Caco-2 (cell line): ENCODE data around the gene BCOR. TPM values are rescaled to one million over a fixed set of nuclear protein-coding genes. Genes with fewer than 3 reads are reported as not detected.

Experiments used
- BruUV-seq: library from RNA; stranded (reverse); fragments of 400-500 nt; replicated peaks from 2 replicates; lab custom pipeline; 2021; lab: Mats Ljungman, UMichigan
- CTCF ChIA-PET: fragments of 300-600 bp; sonication (Branson Sonifier 250); formaldehyde crosslinking; loops from one replicate; lab custom pipeline; 2022; ENCODE audit warnings: antibody characterized with exemption; lab: Charles Lee
- POLR2A ChIA-PET: fragments of 300-600 bp; sonication (Branson Sonifier 250); formaldehyde crosslinking; loops from one replicate; lab custom pipeline; 2022; ENCODE audit warnings: antibody characterized with exemption; lab: Charles Lee
- DNase-seq, 2 experiments: peaks; one replicate each; pipeline versions ENCODE4 v3.0.0 to v3.0.0-alpha.2; 2020 to 2022
- H3K27me3 ChIP-seq: replicated peaks from 2 replicates; pipeline ENCODE4 v1.6.0; 2011; ENCODE audit warnings: low read length; ENCODE audit not compliant: control insufficient read depth, insufficient read depth
- H3K36me3 ChIP-seq: 2 replicates; pipeline ENCODE4 v1.5.1; 2011; ENCODE audit warnings: low read length; ENCODE audit not compliant: control insufficient read depth, insufficient read depth
- H3K4me1 ChIP-seq: fragments of 250-450 bp; sonication (Bioruptor Pico); 2 replicates; pipeline ENCODE4 v1.5.1; 2020; ENCODE audit warnings: mild to moderate bottlenecking
- H3K4me3 ChIP-seq: 2 replicates; pipeline ENCODE4 v1.5.1; 2011; ENCODE audit warnings: low read depth, mild to moderate bottlenecking, control low read depth, low read length
- H3K9me3 ChIP-seq: fragments of 250-450 bp; sonication (Bioruptor Pico); 2 replicates; pipeline ENCODE4 v1.5.1; 2020; ENCODE audit warnings: mild to moderate bottlenecking, moderate library complexity
- H3K27ac Mint-ChIP-seq: one replicate; pipeline ENCODE4 v1.8.0; 2022; ENCODE audit warnings: mixed read lengths; ENCODE audit not compliant: unreplicated experiment
- H3K27me3 Mint-ChIP-seq: one replicate; pipeline ENCODE4 v1.8.0; 2022; ENCODE audit warnings: mixed read lengths; ENCODE audit not compliant: insufficient read depth, unreplicated experiment
- H3K36me3 Mint-ChIP-seq: one replicate; pipeline ENCODE4 v1.8.0; 2022; ENCODE audit warnings: mild to moderate bottlenecking, mixed read lengths; ENCODE audit not compliant: insufficient read depth, unreplicated experiment
- H3K4me1 Mint-ChIP-seq: one replicate; pipeline ENCODE4 v1.8.0; 2022; ENCODE audit warnings: low read depth, mixed read lengths; ENCODE audit not compliant: unreplicated experiment
- H3K4me3 Mint-ChIP-seq: one replicate; pipeline ENCODE4 v1.8.0; 2022; ENCODE audit warnings: mild to moderate bottlenecking, moderate library complexity, mixed read lengths; ENCODE audit not compliant: unreplicated experiment
- H3K9me3 Mint-ChIP-seq: one replicate; pipeline ENCODE4 v1.8.0; 2022; ENCODE audit warnings: mixed read lengths; ENCODE audit not compliant: unreplicated experiment
- intact Hi-C: fragments of 100-400 bp; cut with micrococcal nuclease; formaldehyde crosslinking; loops from one replicate; pipeline ENCODE4 v1.10.0; 2022; ENCODE audit not compliant: unreplicated experiment
- total RNA-seq: library from RNA; stranded (reverse); gene quantifications from 2 replicates; pipeline ENCODE4 v1.2.3, GENCODE V29; 2022
- TF ChIP-seq, protein P1 (sequence below), 2 experiments: fragments of 200-600 bp in 1 of 2; IDR thresholded peaks; 1 replicate in 1 of 2; 2 replicates in 1 of 2; pipeline versions ENCODE4 v1.5.1 to v1.8.0; 2011 to 2022; ENCODE audit warnings: antibody characterized with exemption in 1 of 2, control low read depth in 1 of 2, inconsistent platforms in 1 of 2, low read depth in 1 of 2, low read length in 1 of 2, mild to moderate bottlenecking in 1 of 2, moderate library complexity in 1 of 2; ENCODE audit not compliant: insufficient read depth in 1 of 2, severe bottlenecking in 1 of 2, unreplicated experiment in 1 of 2

BCOR gene
- total RNA-seq, 1 experiment from 2014 or later: 16.2 TPM

DNA sequence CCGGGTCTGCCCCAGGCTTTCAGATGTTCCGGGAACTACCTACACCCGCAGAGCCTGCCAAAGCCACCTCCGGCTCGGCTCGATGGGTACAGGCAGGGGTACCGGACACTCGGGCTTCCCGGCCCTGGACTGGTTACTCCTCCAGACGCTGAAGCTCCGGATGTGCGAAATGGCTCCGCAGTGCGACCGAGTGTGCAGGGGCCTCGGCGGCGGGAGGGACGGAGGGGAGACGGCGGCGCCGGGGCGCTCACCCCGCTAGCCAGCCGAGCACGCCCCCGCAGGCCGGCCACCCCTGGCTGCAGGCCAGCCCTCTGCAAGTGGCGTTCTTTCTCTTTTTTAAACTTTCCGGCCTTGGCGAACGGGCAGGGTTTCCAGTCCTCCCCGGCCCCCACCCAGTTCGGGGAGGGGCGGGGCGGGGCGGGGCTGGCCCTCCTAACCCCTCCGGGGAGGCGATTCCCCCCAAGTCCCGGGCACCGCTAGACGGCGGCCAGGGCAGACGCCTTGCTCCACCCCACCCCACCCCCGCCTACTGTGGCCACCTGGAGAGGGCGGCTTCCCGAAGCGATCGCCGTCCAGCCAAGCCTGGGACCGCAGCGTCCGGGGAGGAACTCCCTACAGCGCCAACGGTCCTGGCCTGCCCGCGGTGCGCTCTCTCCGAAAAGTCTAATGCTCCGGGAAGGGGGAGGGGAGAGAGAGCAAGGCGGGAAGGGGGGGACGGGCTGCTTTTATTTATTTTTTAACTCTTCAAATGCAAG is 7.5 kb downstream of the BCOR start:
- Mint-ChIP-seq H3K4me1 (peaks cover 18% of the 10 kb centered on the region), H3K27ac (no peak overlapping the region), H3K4me3 (no peak overlapping the region), H3K9me3 (no peaks in the 10 kb centered on the region), H3K27me3 (no peaks in the 10 kb centered on the region), H3K36me3 (peaks cover 10% of the 10 kb centered on the region)
- no TSS peak for BruUV-seq
- no peak for DNase-seq
- H3K27me3 ChIP-seq: no peaks in the 10 kb centered on the region
- ChIA-PET POLR2A (no interaction called here), CTCF (no interaction called here)
- intact Hi-C loops: no loop called here
- H3K36me3 ChIP-seq: no peaks in the 10 kb centered on the region
- H3K4me3 ChIP-seq: no peak overlapping the region
- TF ChIP-seq, protein P1, sequence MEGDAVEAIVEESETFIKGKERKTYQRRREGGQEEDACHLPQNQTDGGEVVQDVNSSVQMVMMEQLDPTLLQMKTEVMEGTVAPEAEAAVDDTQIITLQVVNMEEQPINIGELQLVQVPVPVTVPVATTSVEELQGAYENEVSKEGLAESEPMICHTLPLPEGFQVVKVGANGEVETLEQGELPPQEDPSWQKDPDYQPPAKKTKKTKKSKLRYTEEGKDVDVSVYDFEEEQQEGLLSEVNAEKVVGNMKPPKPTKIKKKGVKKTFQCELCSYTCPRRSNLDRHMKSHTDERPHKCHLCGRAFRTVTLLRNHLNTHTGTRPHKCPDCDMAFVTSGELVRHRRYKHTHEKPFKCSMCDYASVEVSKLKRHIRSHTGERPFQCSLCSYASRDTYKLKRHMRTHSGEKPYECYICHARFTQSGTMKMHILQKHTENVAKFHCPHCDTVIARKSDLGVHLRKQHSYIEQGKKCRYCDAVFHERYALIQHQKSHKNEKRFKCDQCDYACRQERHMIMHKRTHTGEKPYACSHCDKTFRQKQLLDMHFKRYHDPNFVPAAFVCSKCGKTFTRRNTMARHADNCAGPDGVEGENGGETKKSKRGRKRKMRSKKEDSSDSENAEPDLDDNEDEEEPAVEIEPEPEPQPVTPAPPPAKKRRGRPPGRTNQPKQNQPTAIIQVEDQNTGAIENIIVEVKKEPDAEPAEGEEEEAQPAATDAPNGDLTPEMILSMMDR (IDR thresholded peaks at IDR 0.05; ENCODE audit: insufficient read depth in 1 of 2, low read depth in 1 of 2, low read length in 1 of 2, severe bottlenecking in 1 of 2, unreplicated experiment in 1 of 2): no peak
- H3K9me3 ChIP-seq: no peaks in the 10 kb centered on the region
- peaks cover 23% of the 10 kb centered on the region for H3K4me1 ChIP-seq

DNA sequence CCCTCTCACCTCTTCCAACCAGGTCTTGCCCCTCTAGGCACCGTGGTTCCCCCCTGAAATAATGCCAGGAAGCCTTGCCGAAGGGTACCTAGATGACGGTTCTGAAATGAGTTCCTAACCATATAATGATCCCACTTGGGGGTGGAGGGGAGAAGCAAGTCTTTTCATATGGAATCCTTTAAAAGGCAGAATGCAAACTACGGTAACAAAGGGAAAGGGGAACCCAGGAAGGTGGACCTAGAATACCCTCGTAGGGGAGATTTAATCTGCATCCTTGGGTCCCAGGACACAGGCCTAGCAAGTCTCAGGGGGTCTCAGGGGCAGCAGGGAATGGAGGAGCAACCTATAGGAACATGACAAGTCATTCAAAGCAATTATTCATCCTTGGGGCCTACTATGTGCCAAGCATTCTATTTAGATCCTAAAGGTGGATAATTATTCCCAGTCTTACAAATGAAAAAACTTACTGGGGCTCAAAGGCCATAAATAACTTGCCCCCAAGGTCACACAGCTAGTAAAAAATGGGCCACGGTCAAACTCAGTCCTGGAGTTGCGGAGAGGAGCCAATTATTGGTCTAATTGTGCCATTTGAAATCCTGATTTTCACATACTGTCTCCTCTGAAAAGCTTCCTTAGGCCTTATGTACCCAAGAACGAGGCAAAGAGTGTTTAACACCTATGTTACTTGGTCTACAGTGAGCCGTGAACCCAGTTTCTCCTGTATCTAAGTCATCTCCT is 8.8 kb downstream of the BCOR start:
- Histone ChIP-seq H3K27me3 (no peaks in the 10 kb centered on the region), H3K36me3 (no peaks in the 10 kb centered on the region), H3K4me3 (no peak overlapping the region), H3K4me1 (peaks cover 26% of the 10 kb centered on the region), H3K9me3 (no peaks in the 10 kb centered on the region)
- intact Hi-C loops: no loop called here
- Mint-ChIP-seq H3K36me3 (peaks cover 5% of the 10 kb centered on the region), H3K27me3 (no peaks in the 10 kb centered on the region), H3K27ac (peak overlapping the region; percentile 51), H3K9me3 (no peaks in the 10 kb centered on the region), H3K4me3 (no peak overlapping the region), H3K4me1 (peaks cover 18% of the 10 kb centered on the region)
- TF ChIP-seq, protein P1 (IDR thresholded peaks at IDR 0.05; ENCODE audit: insufficient read depth in 1 of 2, low read depth in 1 of 2, low read length in 1 of 2, severe bottlenecking in 1 of 2, unreplicated experiment in 1 of 2): no peak
- no peak for DNase-seq
- ChIA-PET POLR2A (no interaction called here), CTCF (interaction anchor here (0.6 kb wide), 1 partner anchor 292 kb away, joined by 3 read pairs; no protein-coding TSS in a partner anchor)
- BruUV-seq: no TSS peak

DNA sequence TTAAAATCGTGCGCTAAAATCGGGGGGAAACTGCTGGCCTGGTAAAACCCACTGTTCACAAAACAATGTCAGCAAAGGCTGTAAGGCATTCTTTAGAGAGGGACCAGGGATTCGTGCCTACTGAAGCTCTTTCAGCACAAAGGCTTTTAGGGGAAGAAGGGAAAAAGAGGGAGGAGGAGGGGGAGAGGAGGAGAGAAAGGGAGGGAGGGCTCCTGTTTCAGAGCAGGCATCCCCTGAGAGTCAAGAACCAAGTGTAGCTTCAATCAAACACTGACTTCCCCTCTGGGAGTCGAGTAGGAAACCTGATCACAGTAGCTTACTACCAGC is 9.5 kb downstream of the BCOR start:
- H3K27me3 Mint-ChIP-seq: no peaks in the 10 kb centered on the region
- POLR2A ChIA-PET: interaction anchor here (0.6 kb wide), 1 partner anchor 10 kb away, joined by 6 read pairs; the partner anchor contains the start of gene BCOR
- H3K36me3 Mint-ChIP-seq: peaks cover 5% of the 10 kb centered on the region
- Histone ChIP-seq H3K27me3 (no peaks in the 10 kb centered on the region), H3K4me3 (no peak overlapping the region), H3K4me1 (peaks cover 21% of the 10 kb centered on the region), H3K36me3 (no peaks in the 10 kb centered on the region), H3K9me3 (no peaks in the 10 kb centered on the region)
- peak overlapping the region; percentile 51 for H3K27ac Mint-ChIP-seq
- H3K4me3 Mint-ChIP-seq: peak overlapping the region; percentile 50
- no TSS peak for BruUV-seq
- intact Hi-C loops: no loop called here
- TF ChIP-seq, protein P1 (IDR thresholded peaks at IDR 0.05; ENCODE audit: insufficient read depth in 1 of 2, low read depth in 1 of 2, low read length in 1 of 2, severe bottlenecking in 1 of 2, unreplicated experiment in 1 of 2): no peak
- CTCF ChIA-PET: interaction anchor here (0.9 kb wide), 1 partner anchor 211 kb away, joined by 4 read pairs; no protein-coding TSS in a partner anchor
- no peaks in the 10 kb centered on the region for H3K9me3 Mint-ChIP-seq
- H3K4me1 Mint-ChIP-seq: peaks cover 15% of the 10 kb centered on the region
- no peak for DNase-seq
